CD1c-positive myeloid dendritic cell (primary cell): ENCODE results near the gene GGA1.
A peak's percentile ranks its signal among the peaks of the same experiment; 100 is the strongest.
"Not testable (repeated sequence)": the region's sequence is repeated elsewhere in the genome, so short reads cannot be mapped to it uniquely, and the experiment has no call there.

Experiments
- DNase-seq: peaks from one replicate; pipeline ENCODE4 v3.0.0-alpha.2; 2016; ENCODE audit errors: extremely low spot score

GGA1 gene

GRCh38 chr22:37650463-37651136 lies 42.0 kb downstream of the GGA1 start:
- no peak for DNase-seq

GRCh38 chr22:37654563-37655251 lies 46.1 kb downstream of the GGA1 start:
- no peak for DNase-seq

- no peak for DNase-seq
Measured at GRCh38 chr22:37655252-37655563, 46.6 kb downstream of the GGA1 start.

GRCh38 chr22:37656583-37656982 lies 47.9 kb downstream of the GGA1 start:
- DNase-seq = not testable (repeated sequence)

- peak; percentile 39 for DNase-seq
Measured at GRCh38 chr22:37657590-37658132, 49.0 kb downstream of the GGA1 start.

- peak; percentile 99 for DNase-seq
Measured at GRCh38 chr22:37658133-37659065, 49.8 kb downstream of the GGA1 start, which contains the start of gene PDXP. Gene PDXP, plus strand, starts transcription at chr22:37658723. Its CDS starts 60 bp downstream, at chr22:37658783.

- DNase-seq = peak; percentile 45
Measured at GRCh38 chr22:37659066-37659896, 50.6 kb downstream of the GGA1 start.

- no peak for DNase-seq
Measured at GRCh38 chr22:37659897-37660708, 51.5 kb downstream of the GGA1 start.

- DNase-seq = no peak
Measured at GRCh38 chr22:37660709-37661045, 52.0 kb downstream of the GGA1 start.

- DNase-seq = peak; percentile 12
Measured at GRCh38 chr22:37661160-37661924, 52.7 kb downstream of the GGA1 start.

- DNase-seq = peak; percentile 70
Measured at GRCh38 chr22:37662039-37662438, 53.4 kb downstream of the GGA1 start.

- no peak for DNase-seq
Measured at GRCh38 chr22:37663521-37664140, 55.0 kb downstream of the GGA1 start.

GRCh38 chr22:37664249-37665101 lies 55.8 kb downstream of the GGA1 start:
- DNase-seq = no peak

GRCh38 chr22:37665487-37665886 lies 56.9 kb downstream of the GGA1 start:
- no peak for DNase-seq

GRCh38 chr22:37669586-37669985 lies 61.0 kb downstream of the GGA1 start:
- no peak for DNase-seq

GRCh38 chr22:37672206-37672919 lies 63.7 kb downstream of the GGA1 start:
- DNase-seq = no peak

- no peak for DNase-seq
Measured at GRCh38 chr22:37672920-37673455, 64.4 kb downstream of the GGA1 start.
